GM12878 (cell line): ENCODE results near the gene IQCF2. TPM values are rescaled to one million over a fixed set of nuclear protein-coding genes. Genes with fewer than 3 reads are reported as not detected.

Experiments used
- ATAC-seq: fragments of 200-7000 bp; cut with Tn5 transposase; 3 replicates; pipeline ENCODE4 v1.9.1; 2020; ENCODE audit warnings: mild to moderate bottlenecking, moderate library complexity
- BruUV-seq: library from RNA; stranded (reverse); fragments of 400-500 nt; replicated peaks from 2 replicates; lab custom pipeline; 2021; lab: Mats Ljungman, UMichigan
- CTCF ChIA-PET: fragments of 300-600 bp; sonication (Branson Sonifier 250); formaldehyde crosslinking; extraction: SDS; loops from one replicate; lab custom pipeline; 2021; ENCODE audit warnings: inconsistent platforms; lab: Yijun Ruan, JAX
- POLR2A ChIA-PET: fragments of 350-600 bp; formaldehyde crosslinking; extraction: SDS; loops from one replicate; lab custom pipeline; 2021; ENCODE audit warnings: inconsistent platforms; lab: Charles Lee
- RAD21 ChIA-PET: fragments of 300-600 bp; sonication (Branson Sonifier 250); formaldehyde crosslinking; loops from one replicate; lab custom pipeline; 2023; ENCODE audit warnings: antibody characterized with exemption; ENCODE audit not compliant: unreplicated experiment; lab: Charles Lee
- SMC1A ChIA-PET: fragments of 300-600 bp; sonication (Branson Sonifier 250); formaldehyde crosslinking; loops from one replicate; lab custom pipeline; 2023; ENCODE audit not compliant: unreplicated experiment, uncharacterized antibody; lab: Charles Lee
- DNase-seq: peaks from one replicate; pipeline ENCODE4 v3.0.0-alpha.2; 2011; ENCODE audit warnings: low read depth, low spot score
- FAIRE-seq: peaks from 3 replicates; lab custom pipeline; 2011; peaks lifted over from hg19 to GRCh38; lab: Jason Lieb, UNC
- H2AFZ ChIP-seq: 2 replicates; pipeline ENCODE4 v1.6.0; 2011; ENCODE audit warnings: low read depth, low read length, control low read depth; ENCODE audit not compliant: control insufficient read depth
- H3K27ac ChIP-seq: 2 replicates; pipeline ENCODE4 v1.5.1; 2011; ENCODE audit warnings: control low read depth; ENCODE audit not compliant: control insufficient read depth, insufficient read depth
- H3K27me3 ChIP-seq, 2 experiments: replicated peaks in 1 of 2; 2 replicates each; pipeline versions ENCODE4 v1.6.0 to v1.6.1; 2011; ENCODE audit warnings: low read length in 1 of 2; ENCODE audit not compliant: control insufficient read depth in 2 of 2, insufficient read depth in 2 of 2
- H3K36me3 ChIP-seq, 2 experiments: 2 replicates each; pipeline ENCODE4 v1.5.1; 2011; ENCODE audit warnings: low read length in 1 of 2; ENCODE audit not compliant: control insufficient read depth in 2 of 2, insufficient read depth in 2 of 2
- H3K4me1 ChIP-seq: 2 replicates; pipeline ENCODE4 v1.6.1; 2011; ENCODE audit warnings: mild to moderate bottlenecking, low read length, moderate library complexity, mixed read lengths; ENCODE audit not compliant: control insufficient read depth, insufficient read depth
- H3K4me2 ChIP-seq: 2 replicates; pipeline ENCODE4 v1.6.0; 2011; ENCODE audit warnings: control low read depth; ENCODE audit not compliant: control insufficient read depth, insufficient read depth
- H3K4me3 ChIP-seq: fragments of 200-600 bp; sonication (generic); 2 replicates; pipeline ENCODE4 v1.5.1; 2016
- H3K79me2 ChIP-seq: 2 replicates; pipeline ENCODE4 v1.6.0; 2011; ENCODE audit warnings: low read length; ENCODE audit not compliant: control insufficient read depth, insufficient read depth
- H3K9ac ChIP-seq: 2 replicates; pipeline ENCODE4 v1.8.0; 2011; ENCODE audit warnings: low read length, control low read depth, mixed read lengths; ENCODE audit not compliant: control insufficient read depth, insufficient read depth
- H3K9me3 ChIP-seq: replicated peaks from 3 replicates; pipeline ENCODE4 v1.5.1; 2011; ENCODE audit warnings: mild to moderate bottlenecking, low read length; ENCODE audit not compliant: control insufficient read depth, insufficient read depth
- H4K20me1 ChIP-seq: 2 replicates; pipeline ENCODE4 v1.6.0; 2011; ENCODE audit not compliant: control insufficient read depth, insufficient read depth
- BHLHE40 ChIP-seq, 2 experiments: fragments of 450-650 bp in 1 of 2; IDR thresholded peaks; 2 replicates each; pipeline ENCODE4 v1.6.1; 2011 to 2017; ENCODE audit warnings: low read depth in 2 of 2, borderline replicate concordance in 1 of 2, improper control_type of control experiment in 1 of 2, low read length in 1 of 2, mild to moderate bottlenecking in 1 of 2
- CHD2 ChIP-seq: IDR thresholded peaks from 2 replicates; pipeline ENCODE4 v1.6.1; 2011; ENCODE audit warnings: low read depth, low read length, improper control_type of control experiment, borderline replicate concordance
- EP300 ChIP-seq, 2 experiments: fragments of 150-350 bp in 1 of 2; IDR thresholded peaks; 2 replicates each; pipeline ENCODE4 v1.6.1; 2011 to 2012; ENCODE audit warnings: low read depth in 2 of 2, low read length in 2 of 2, borderline replicate concordance in 1 of 2, improper control_type of control experiment in 1 of 2, inconsistent platforms in 1 of 2; ENCODE audit not compliant: control insufficient read depth in 1 of 2
- HDGF ChIP-seq: fragments of 450-650 bp; IDR thresholded peaks from 2 replicates; pipeline ENCODE4 v1.6.1; 2016; ENCODE audit warnings: antibody characterized with exemption
- LARP7 ChIP-seq: fragments of 450-650 bp; IDR thresholded peaks from 2 replicates; pipeline ENCODE4 v1.6.1; 2017; ENCODE audit warnings: mild to moderate bottlenecking
- MEF2B ChIP-seq: fragments of 450-650 bp; IDR thresholded peaks from 2 replicates; pipeline ENCODE4 v1.6.1; 2018; ENCODE audit warnings: mild to moderate bottlenecking, moderate library complexity; ENCODE audit not compliant: partially characterized antibody, poor library complexity, severe bottlenecking
- NFXL1 ChIP-seq: fragments of 450-650 bp; IDR thresholded peaks from 2 replicates; pipeline ENCODE4 v1.6.1; 2017; ENCODE audit warnings: antibody characterized with exemption, mild to moderate bottlenecking, borderline replicate concordance
- NFYA ChIP-seq: IDR thresholded peaks from 2 replicates; pipeline ENCODE4 v1.6.1; 2011; ENCODE audit warnings: low read depth, mild to moderate bottlenecking, low read length, improper control_type of control experiment, borderline replicate concordance
- PRDM15 ChIP-seq: fragments of 450-650 bp; formaldehyde crosslinking; IDR thresholded peaks from 2 replicates; pipeline ENCODE4 v1.4.0; 2020; ENCODE audit warnings: mild to moderate bottlenecking, moderate library complexity
- WRNIP1 ChIP-seq: IDR thresholded peaks from 2 replicates; pipeline ENCODE4 v1.6.1; 2011; ENCODE audit warnings: low read depth, low read length, improper control_type of control experiment, borderline replicate concordance
- ZBTB4 ChIP-seq: fragments of 450-650 bp; formaldehyde crosslinking; IDR thresholded peaks from 2 replicates; pipeline ENCODE4 v1.4.0; 2022; ENCODE audit warnings: mild to moderate bottlenecking, moderate library complexity
- WGBS: methylation state at CpG from one replicate; pipeline ENCODE4 v1.1.6; 2016; ENCODE audit warnings: low lambda C conversion rate; ENCODE audit not compliant: insufficient replicate concordance, insufficient coverage; ENCODE audit errors: missing lambda C conversion rate; 5-methylcytosine and 5-hydroxymethylcytosine counted together
- in situ Hi-C: fragments of 300-500 bp; cut with MboI; formaldehyde crosslinking; loops from 9 replicates; pipeline ENCODE4 v1.14.3; 2018; ENCODE audit warnings: mixed read lengths
- intact Hi-C: fragments of 100-400 bp; cut with micrococcal nuclease; formaldehyde crosslinking; loops from one replicate; pipeline ENCODE4 v1.14.2; 2022; ENCODE audit not compliant: unreplicated experiment
- polyA plus RNA-seq, 11 experiments: library from polyadenylated mRNA; depleted of rRNA in 4 of 11; unstranded in 6 of 11; stranded (reverse) in 5 of 11; fragments of >200 nt; fragmentation: Nextera tagmentation in 4 of 11; fragmentation: Illumina TruSeq in 1 of 11; extraction: Ambion mirVana in 4 of 11; extraction: Trizol in 1 of 11; gene quantifications; 1 replicate in 1 of 11; 2 replicates in 10 of 11; pipeline versions ENCODE4 v1.2.1 to v1.2.3, GENCODE V29; 2011 to 2016; ENCODE audit warnings: inconsistent platforms in 2 of 11, missing spikeins in 2 of 11, low read depth in 1 of 11
- total RNA-seq, 4 experiments: library from RNA; depleted of rRNA in 3 of 4; stranded (reverse); fragments of >200 nt in 3 of 4; fragmentation: Illumina TruSeq in 1 of 4; extraction: Trizol in 1 of 4; gene quantifications; 2 replicates each; pipeline versions ENCODE4 v1.2.1 to v1.2.3, GENCODE V29; 2013 to 2021
- TF ChIP-seq, protein P1 (sequence below): fragments of 450-650 bp; IDR thresholded peaks from 2 replicates; pipeline ENCODE4 v1.6.1; 2016; ENCODE audit warnings: mild to moderate bottlenecking

The IQCF2 gene
- total and polyA plus RNA-seq, 10 of the 15 experiments (the other 5 are each of a cell fraction or from before 2014, with no cell fraction given) = not detected

- no peak overlapping the region for H2AFZ ChIP-seq
- ChIA-PET SMC1A (no interaction called here), CTCF (no interaction called here)
- H3K4me2 ChIP-seq = no peak overlapping the region
- H4K20me1 ChIP-seq = no peaks in the 10 kb centered on the region
- H3K4me3 ChIP-seq = no peak overlapping the region
- H3K27me3 ChIP-seq = peaks cover 0 to 7% of the 10 kb centered on the region in 2 experiments; a peak in 2 of 4 replicates
- TF ChIP-seq HDGF = no peak
- no peak for TF ChIP-seq EP300 (IDR thresholded peaks at IDR 0.05; ENCODE audit: borderline replicate concordance in 1 of 2, control insufficient read depth in 1 of 2, low read depth in 2 of 2, low read length in 2 of 2)
- no peak for TF ChIP-seq NFYA
- no peak for TF ChIP-seq ZBTB4 (CRISPR knock-in tag)
- no peak for TF ChIP-seq PRDM15 (CRISPR knock-in tag)
- no peak for TF ChIP-seq BHLHE40 (IDR thresholded peaks at IDR 0.05; ENCODE audit: borderline replicate concordance in 1 of 2, low read depth in 2 of 2, low read length in 1 of 2)
- TF ChIP-seq LARP7 = no peak
- TF ChIP-seq WRNIP1 = no peak
- no peak for TF ChIP-seq NFXL1
- no peak for TF ChIP-seq MEF2B
- no peak for TF ChIP-seq CHD2
- TF ChIP-seq, protein P1, sequence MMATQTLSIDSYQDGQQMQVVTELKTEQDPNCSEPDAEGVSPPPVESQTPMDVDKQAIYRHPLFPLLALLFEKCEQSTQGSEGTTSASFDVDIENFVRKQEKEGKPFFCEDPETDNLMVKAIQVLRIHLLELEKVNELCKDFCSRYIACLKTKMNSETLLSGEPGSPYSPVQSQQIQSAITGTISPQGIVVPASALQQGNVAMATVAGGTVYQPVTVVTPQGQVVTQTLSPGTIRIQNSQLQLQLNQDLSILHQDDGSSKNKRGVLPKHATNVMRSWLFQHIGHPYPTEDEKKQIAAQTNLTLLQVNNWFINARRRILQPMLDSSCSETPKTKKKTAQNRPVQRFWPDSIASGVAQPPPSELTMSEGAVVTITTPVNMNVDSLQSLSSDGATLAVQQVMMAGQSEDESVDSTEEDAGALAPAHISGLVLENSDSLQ = no peak
- TF ChIP-seq, all 136 proteins: peak for 0
- ATAC-seq (no peak), FAIRE-seq (no peak), DNase-seq (no peak)
- Histone ChIP-seq H3K79me2 (no peaks in the 10 kb centered on the region), H3K36me3 (no peaks in the 10 kb centered on the region), H3K9ac (no peak overlapping the region), H3K4me1 (no peaks in the 10 kb centered on the region), H3K27ac (no peak overlapping the region), H3K9me3 (no peaks in the 10 kb centered on the region; the same call in 2 of the 3 replicates)
- POLR2A ChIA-PET = no interaction called here
- WGBS = 3% methylated on average over 2 of the region's 2 CpGs
- BruUV-seq = no TSS peak
- intact Hi-C loops (no loop called here), in situ Hi-C loops (no loop called here)
- RAD21 ChIA-PET = interaction anchor here (0.7 kb wide), 1 partner anchor 956 kb away, joined by 3 read pairs; no protein-coding TSS in a partner anchor
Observed at GRCh38 chr3:51816723-51817122, 44.7 kb upstream of the IQCF2 start.
